Testis (tissue), 3 donors: ENCODE results near the gene SWT1. TPM values are rescaled to one million over a fixed set of nuclear protein-coding genes. Genes with fewer than 3 reads are reported as not detected.

Experiments used
- DNase-seq: peaks from one replicate; pipeline ENCODE4 v3.0.0-alpha.2; 2019
- H3K27ac ChIP-seq, 2 donors: fragments of 200-600 bp; sonication (generic); one replicate each; pipeline ENCODE4 v1.5.1; 2019
- H3K27me3 ChIP-seq: fragments of 200-600 bp; sonication (generic); one replicate; pipeline ENCODE4 v1.5.1; 2019
- H3K36me3 ChIP-seq: fragments of 200-600 bp; sonication (generic); one replicate; pipeline ENCODE4 v1.5.1; 2017; ENCODE audit warnings: low read depth; ENCODE audit errors: missing control alignments
- H3K4me1 ChIP-seq: fragments of 200-600 bp; sonication (generic); one replicate; pipeline ENCODE4 v1.5.1; 2019
- H3K4me3 ChIP-seq, 2 donors: fragments of 200-600 bp; sonication (generic); one replicate each; pipeline ENCODE4 v1.5.1; 2017 to 2019
- H3K9me3 ChIP-seq: fragments of 200-600 bp; sonication (generic); one replicate; pipeline ENCODE4 v1.5.1; 2017
- POLR2A ChIP-seq: fragments of 450-650 bp; IDR thresholded peaks from one replicate; pipeline ENCODE4 v1.6.1; 2017; ENCODE audit warnings: antibody characterized with exemption, mild to moderate bottlenecking, moderate library complexity
- WGBS, 2 donors: methylation state at CpG; one replicate each; pipeline ENCODE4 v1.1.5; 2018; 5-methylcytosine and 5-hydroxymethylcytosine counted together
- intact Hi-C: fragments of 100-400 bp; cut with DNase I; formaldehyde crosslinking; loops from one replicate; pipeline ENCODE4 v1.15.1; 2023; ENCODE audit warnings: low total_unique reads
- polyA plus RNA-seq: library from polyadenylated mRNA; stranded (reverse); fragments of 350-450 nt; fragmentation: Illumina TruSeq; extraction: RNeasy Lipid Tissue Mini Kit (QIAGEN cat#74804); gene quantifications from one replicate; pipeline ENCODE4 v1.2.3, GENCODE V29; 2014; ENCODE audit warnings: low read depth, low replicate concordance; ENCODE audit not compliant: insufficient read depth
- total RNA-seq, 2 donors: library from RNA; depleted of rRNA; stranded (reverse); fragments of >200 nt; gene quantifications; one replicate each; pipeline ENCODE4 v1.2.3, GENCODE V29; 2016
- TF ChIP-seq, protein P1 (sequence below), 3 experiments: fragments of 450-650 bp in 2 of 3; fragments of 200-600 bp in 1 of 3; sonication (generic) in 1 of 3; IDR thresholded peaks; one replicate each; pipeline ENCODE4 v1.5.1; 2016 to 2019; ENCODE audit warnings: antibody characterized with exemption in 3 of 3, mild to moderate bottlenecking in 2 of 3, moderate library complexity in 1 of 3

The SWT1 gene
- total and polyA plus RNA-seq, 3 donors from 2014 or later, result 29.0 to 44.6 (median 38.3) TPM

DNA sequence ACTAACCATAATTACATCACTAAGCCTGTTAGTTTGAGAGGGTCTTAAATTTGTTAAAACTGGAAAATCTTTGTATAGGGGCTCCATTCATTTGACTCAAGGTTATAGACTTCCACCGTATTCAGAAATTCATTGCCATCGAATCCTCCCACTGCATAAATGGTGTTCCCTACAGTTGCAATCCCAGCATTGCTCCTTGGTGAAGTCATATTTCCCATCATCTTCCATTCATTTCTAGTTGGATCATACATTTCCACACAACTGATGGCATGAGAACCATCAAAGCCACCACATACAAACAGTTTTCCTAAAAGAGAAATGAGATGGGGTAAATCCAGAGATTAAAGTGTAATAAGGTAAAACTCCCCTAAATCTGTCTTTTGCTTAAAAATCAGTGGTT lies 141.0 kb downstream of the SWT1 start:
- Histone ChIP-seq H3K27me3 (no peaks in the 10 kb centered on the region), H3K9me3 (no peaks in the 10 kb centered on the region), H3K36me3 (peaks cover 3% of the 10 kb centered on the region), H3K27ac (no peak overlapping the region), H3K4me1 (no peaks in the 10 kb centered on the region), H3K4me3 (no peak overlapping the region)
- no peak for DNase-seq
- WGBS, 2 donors, result 78% methylated on average over 2 of the region's 2 CpGs
- TF ChIP-seq POLR2A, result no peak
- TF ChIP-seq, protein P1, sequence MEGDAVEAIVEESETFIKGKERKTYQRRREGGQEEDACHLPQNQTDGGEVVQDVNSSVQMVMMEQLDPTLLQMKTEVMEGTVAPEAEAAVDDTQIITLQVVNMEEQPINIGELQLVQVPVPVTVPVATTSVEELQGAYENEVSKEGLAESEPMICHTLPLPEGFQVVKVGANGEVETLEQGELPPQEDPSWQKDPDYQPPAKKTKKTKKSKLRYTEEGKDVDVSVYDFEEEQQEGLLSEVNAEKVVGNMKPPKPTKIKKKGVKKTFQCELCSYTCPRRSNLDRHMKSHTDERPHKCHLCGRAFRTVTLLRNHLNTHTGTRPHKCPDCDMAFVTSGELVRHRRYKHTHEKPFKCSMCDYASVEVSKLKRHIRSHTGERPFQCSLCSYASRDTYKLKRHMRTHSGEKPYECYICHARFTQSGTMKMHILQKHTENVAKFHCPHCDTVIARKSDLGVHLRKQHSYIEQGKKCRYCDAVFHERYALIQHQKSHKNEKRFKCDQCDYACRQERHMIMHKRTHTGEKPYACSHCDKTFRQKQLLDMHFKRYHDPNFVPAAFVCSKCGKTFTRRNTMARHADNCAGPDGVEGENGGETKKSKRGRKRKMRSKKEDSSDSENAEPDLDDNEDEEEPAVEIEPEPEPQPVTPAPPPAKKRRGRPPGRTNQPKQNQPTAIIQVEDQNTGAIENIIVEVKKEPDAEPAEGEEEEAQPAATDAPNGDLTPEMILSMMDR (IDR thresholded peaks at IDR 0.05), result no peak
- intact Hi-C loops, result no loop called here

DNA sequence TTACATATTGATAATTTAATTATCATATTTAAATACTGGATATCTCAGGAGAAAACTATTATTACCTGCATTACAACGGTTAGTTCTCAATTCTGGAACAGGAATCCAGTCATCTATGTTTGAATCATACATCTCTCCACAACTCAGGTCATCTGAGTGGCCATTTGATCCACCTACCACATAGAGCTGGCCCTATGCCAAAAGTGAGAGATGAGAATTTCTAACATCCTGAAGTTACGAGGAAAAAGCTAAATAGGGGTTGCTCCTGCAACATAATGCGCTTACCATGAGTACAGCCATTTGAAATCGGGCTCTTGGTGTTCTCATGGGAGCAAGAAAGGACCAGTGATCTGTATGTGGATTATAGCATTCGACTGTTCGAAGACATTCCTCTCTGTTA lies 143.2 kb downstream of the SWT1 start:
- Histone ChIP-seq H3K4me3 (no peak overlapping the region), H3K27me3 (no peaks in the 10 kb centered on the region), H3K9me3 (no peaks in the 10 kb centered on the region), H3K4me1 (no peaks in the 10 kb centered on the region), H3K36me3 (no peaks in the 10 kb centered on the region), H3K27ac (no peak overlapping the region)
- 93 to 95% methylated on average over 6 of the region's 6 CpGs for WGBS, 2 donors
- intact Hi-C loops, result no loop called here
- DNase-seq, result no peak
- TF ChIP-seq, protein P1 (IDR thresholded peaks at IDR 0.05), result no peak
- no peak for TF ChIP-seq POLR2A

DNA sequence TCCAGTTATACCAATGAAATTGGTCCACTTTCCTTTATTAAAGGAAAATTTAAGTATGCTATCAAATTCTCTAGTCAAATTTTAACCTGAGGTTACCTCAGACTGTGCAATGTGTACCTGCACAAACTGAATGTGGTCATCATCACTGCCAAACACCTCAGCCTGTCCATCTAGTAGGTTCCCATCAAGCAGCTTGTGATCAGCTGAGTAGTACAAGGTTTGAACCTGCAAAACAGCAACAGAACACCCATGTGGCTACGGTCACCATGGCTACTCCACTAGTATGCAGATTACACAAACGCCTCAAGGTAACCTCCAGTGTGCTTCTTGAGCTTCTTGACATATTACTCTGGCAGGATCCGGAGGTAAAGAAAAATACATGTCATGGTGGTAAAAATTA lies 148.5 kb downstream of the SWT1 start:
- intact Hi-C loops, result no loop called here
- no peaks in the 10 kb centered on the region for H3K27me3 ChIP-seq
- no peak overlapping the region for H3K4me3 ChIP-seq
- no peaks in the 10 kb centered on the region for H3K9me3 ChIP-seq
- no peaks in the 10 kb centered on the region for H3K4me1 ChIP-seq
- DNase-seq, result no peak
- no peaks in the 10 kb centered on the region for H3K36me3 ChIP-seq
- TF ChIP-seq, protein P1 (IDR thresholded peaks at IDR 0.05), result no peak
- TF ChIP-seq POLR2A, result no peak
- H3K27ac ChIP-seq, result no peak overlapping the region
- 97% methylated on average over 3 of the region's 3 CpGs for WGBS, 2 donors

DNA sequence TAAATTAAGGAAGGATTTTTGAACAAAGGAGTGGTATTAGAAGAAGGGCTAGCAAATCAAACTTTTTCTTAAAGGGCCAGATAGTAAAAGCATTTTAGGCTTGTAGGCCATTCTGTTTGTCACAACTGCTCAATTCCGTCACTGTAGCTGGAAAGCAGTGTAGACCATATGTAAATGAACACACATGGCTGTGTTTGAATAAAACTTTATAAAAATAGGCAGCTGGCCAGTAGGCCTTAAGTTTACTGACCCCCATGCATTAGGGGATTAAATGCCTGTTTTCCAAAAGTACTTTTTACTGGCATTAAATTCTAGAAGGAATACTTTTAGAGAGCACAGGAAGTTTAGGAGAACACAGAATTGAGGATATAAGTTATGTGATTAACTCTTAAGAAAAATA lies 151.2 kb downstream of the SWT1 start:
- Histone ChIP-seq H3K36me3 (no peaks in the 10 kb centered on the region), H3K27ac (no peak overlapping the region), H3K27me3 (no peaks in the 10 kb centered on the region), H3K4me1 (no peaks in the 10 kb centered on the region), H3K9me3 (no peaks in the 10 kb centered on the region), H3K4me3 (no peak overlapping the region)
- intact Hi-C loops, result no loop called here
- WGBS, 2 donors, result 78 to 88% methylated on average over 1 of the region's 1 CpG
- TF ChIP-seq, protein P1 (IDR thresholded peaks at IDR 0.05), result no peak
- TF ChIP-seq POLR2A, result no peak
- DNase-seq, result no peak

DNA sequence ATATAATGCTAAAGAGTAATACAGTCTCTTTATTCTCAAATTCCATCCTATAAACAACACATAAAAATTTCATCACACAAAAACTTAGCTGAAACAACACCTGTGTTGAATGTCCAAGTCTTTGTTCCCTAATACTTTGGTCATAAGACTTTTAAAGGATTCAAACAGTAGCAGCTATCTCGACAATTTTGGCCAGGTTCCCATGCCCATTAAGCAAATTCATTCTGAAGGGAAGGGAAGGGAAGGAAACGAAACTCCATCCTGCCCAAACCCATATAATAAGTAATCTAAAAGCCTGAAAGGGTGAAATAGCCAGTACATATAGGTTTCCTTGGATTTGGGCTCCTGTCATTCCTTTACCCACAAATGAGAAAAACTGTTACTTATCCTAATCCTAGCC lies 152.6 kb downstream of the SWT1 start:
- intact Hi-C loops, result no loop called here
- peaks cover 6% of the 10 kb centered on the region for H3K4me1 ChIP-seq
- no peak overlapping the region for H3K27ac ChIP-seq
- no peaks in the 10 kb centered on the region for H3K36me3 ChIP-seq
- H3K27me3 ChIP-seq, result no peaks in the 10 kb centered on the region
- TF ChIP-seq, protein P1 (IDR thresholded peaks at IDR 0.05), result no peak
- no peak for TF ChIP-seq POLR2A
- no peaks in the 10 kb centered on the region for H3K9me3 ChIP-seq
- no peak overlapping the region for H3K4me3 ChIP-seq
- 32 to 47% methylated on average over 2 of the region's 2 CpGs for WGBS, 2 donors
- no peak for DNase-seq
